Sigmoid colon (tissue), 4 donors: Measurements from ENCODE around the gene PARD3.

ENCODE experiments used
- CTCF ChIP-seq, 4 experiments: fragments of 450-650 bp in 3 of 4; fragments of 200-600 bp in 1 of 4; IDR thresholded peaks; one replicate each; pipeline ENCODE4 v1.5.1; 2016 to 2019; ENCODE audit warnings: antibody characterized with exemption in 4 of 4, mild to moderate bottlenecking in 3 of 4, moderate library complexity in 2 of 4
- EP300 ChIP-seq, 4 donors: sonication (generic); formaldehyde crosslinking; IDR thresholded peaks; one replicate each; pipeline ENCODE4 v1.6.1; 2017; ENCODE audit warnings: antibody characterized with exemption in 4 of 4
- POLR2A ChIP-seq, 2 donors: fragments of 450-650 bp; IDR thresholded peaks; one replicate each; pipeline ENCODE4 v1.6.1; 2016; ENCODE audit warnings: antibody characterized with exemption in 2 of 2, mild to moderate bottlenecking in 2 of 2, moderate library complexity in 2 of 2
- POLR2AphosphoS5 ChIP-seq, 4 donors: sonication (generic); formaldehyde crosslinking; IDR thresholded peaks; one replicate each; pipeline ENCODE4 v1.6.1; 2017; ENCODE audit warnings: antibody characterized with exemption in 4 of 4

GRCh38 chr10:34151481-34151880 is 663.6 kb downstream of the PARD3 start:
- TF ChIP-seq CTCF (IDR thresholded peaks at IDR 0.05) (no peak), POLR2A (IDR thresholded peaks at IDR 0.05) (no peak), EP300 (IDR thresholded peaks at IDR 0.05) (no peak), POLR2AphosphoS5 (IDR thresholded peaks at IDR 0.05) (no peak)
